Stimulated activated effector memory CD8-positive, alpha-beta T cell treated with anti-CD3 and anti-CD28 coated beads, Interleukin-12 subunit alpha, Interleukin-12 subunit beta, amount 100 ng/mL, for 72 hours (primary cell): ENCODE results near the gene SCD.

Source experiments
- ATAC-seq: fragments of 150-1000 bp; cut with Tn5 transposase; 2 replicates; pipeline ENCODE4 v1.10.0; 2021
- DNase-seq, 2 donors: peaks; one replicate each; pipeline ENCODE4 v3.0.0; 2021 to 2022; ENCODE audit warnings: low spot score in 2 of 2
- H3K27ac Mint-ChIP-seq: one replicate; pipeline ENCODE4 v1.8.0; 2022; ENCODE audit warnings: mild to moderate bottlenecking, mixed read lengths
- H3K36me3 Mint-ChIP-seq: one replicate; pipeline ENCODE4 v1.8.0; 2022; ENCODE audit warnings: mild to moderate bottlenecking, mixed read lengths
- H3K4me1 Mint-ChIP-seq: one replicate; pipeline ENCODE4 v1.8.0; 2022; ENCODE audit warnings: mixed read lengths
- H3K4me3 Mint-ChIP-seq: one replicate; pipeline ENCODE4 v1.8.0; 2022; ENCODE audit warnings: mild to moderate bottlenecking, mixed read lengths
- H3K9me3 Mint-ChIP-seq: one replicate; pipeline ENCODE4 v1.8.0; 2022; ENCODE audit warnings: mixed read lengths

Gene SCD

GRCh38 chr10:100391163-100392002 is 44.4 kb downstream of the SCD start:
- peak overlapping the region; percentile 33 for H3K27ac Mint-ChIP-seq
- DNase-seq, result no peak
- H3K9me3 Mint-ChIP-seq, result no peaks in the 10 kb centered on the region
- no peak overlapping the region for H3K4me3 Mint-ChIP-seq
- peaks cover 17% of the 10 kb centered on the region for H3K4me1 Mint-ChIP-seq
- peak; percentile 63 for ATAC-seq
- no peaks in the 10 kb centered on the region for H3K36me3 Mint-ChIP-seq

GRCh38 chr10:100392686-100393003 is 45.6 kb downstream of the SCD start:
- no peak for DNase-seq
- H3K4me1 Mint-ChIP-seq, result peaks cover 17% of the 10 kb centered on the region
- H3K4me3 Mint-ChIP-seq, result no peak overlapping the region

GRCh38 chr10:100395626-100396025 is 48.6 kb downstream of the SCD start:
- Mint-ChIP-seq H3K27ac (no peak overlapping the region), H3K4me3 (no peak overlapping the region), H3K36me3 (no peaks in the 10 kb centered on the region), H3K9me3 (no peaks in the 10 kb centered on the region), H3K4me1 (peaks cover 16% of the 10 kb centered on the region)
- ATAC-seq, result no peak
- DNase-seq, result no peak

More at GRCh38 chr10:100392686-100393003, 45.6 kb downstream of the SCD start:
- H3K27ac Mint-ChIP-seq, result no peak overlapping the region
- ATAC-seq, result no peak
- H3K36me3 Mint-ChIP-seq, result no peaks in the 10 kb centered on the region
- no peaks in the 10 kb centered on the region for H3K9me3 Mint-ChIP-seq

- no peak for DNase-seq
- no peaks in the 10 kb centered on the region for H3K36me3 Mint-ChIP-seq
- ATAC-seq, result no peak
- H3K4me3 Mint-ChIP-seq, result no peak overlapping the region
- H3K27ac Mint-ChIP-seq, result no peak overlapping the region
- H3K4me1 Mint-ChIP-seq, result peaks cover 7% of the 10 kb centered on the region
- no peaks in the 10 kb centered on the region for H3K9me3 Mint-ChIP-seq
Measured at GRCh38 chr10:100396605-100397004, 49.6 kb downstream of the SCD start.

GRCh38 chr10:100401631-100402328 is 54.7 kb downstream of the SCD start:
- Mint-ChIP-seq H3K9me3 (no peaks in the 10 kb centered on the region), H3K4me1 (no peaks in the 10 kb centered on the region)
- no peak for DNase-seq

GRCh38 chr10:100403734-100404133 is 56.7 kb downstream of the SCD start:
- DNase-seq, result no peak
- no peaks in the 10 kb centered on the region for H3K9me3 Mint-ChIP-seq
- no peak overlapping the region for H3K27ac Mint-ChIP-seq
- no peaks in the 10 kb centered on the region for H3K4me1 Mint-ChIP-seq
- no peak for ATAC-seq
- H3K4me3 Mint-ChIP-seq, result no peak overlapping the region
- no peaks in the 10 kb centered on the region for H3K36me3 Mint-ChIP-seq

More at GRCh38 chr10:100401631-100402328, 54.7 kb downstream of the SCD start:
- H3K4me3 Mint-ChIP-seq, result no peak overlapping the region
- no peak for ATAC-seq
- H3K27ac Mint-ChIP-seq, result no peak overlapping the region
- no peaks in the 10 kb centered on the region for H3K36me3 Mint-ChIP-seq

- Mint-ChIP-seq H3K27ac (no peak overlapping the region), H3K4me1 (no peaks in the 10 kb centered on the region), H3K9me3 (no peaks in the 10 kb centered on the region), H3K36me3 (no peaks in the 10 kb centered on the region), H3K4me3 (no peak overlapping the region)
- DNase-seq, result no peak
- ATAC-seq, result no peak
Measured at GRCh38 chr10:100413173-100413572, 66.1 kb downstream of the SCD start.
